Body of pancreas (tissue), 4 donors: ENCODE results near the gene FREY1.

Experiments used
- POLR2A ChIP-seq, 3 donors: fragments of 450-650 bp; IDR thresholded peaks; one replicate each; pipeline ENCODE4 v1.6.1; 2016; ENCODE audit warnings: antibody characterized with exemption in 3 of 3, mild to moderate bottlenecking in 2 of 3
- TF ChIP-seq, protein P1 (sequence below), 7 experiments: fragments of 450-650 bp in 4 of 7; fragments of 200-600 bp in 3 of 7; sonication (generic) in 3 of 7; IDR thresholded peaks; one replicate each; pipeline ENCODE4 v1.5.1; 2016 to 2019; ENCODE audit warnings: antibody characterized with exemption in 7 of 7

DNA sequence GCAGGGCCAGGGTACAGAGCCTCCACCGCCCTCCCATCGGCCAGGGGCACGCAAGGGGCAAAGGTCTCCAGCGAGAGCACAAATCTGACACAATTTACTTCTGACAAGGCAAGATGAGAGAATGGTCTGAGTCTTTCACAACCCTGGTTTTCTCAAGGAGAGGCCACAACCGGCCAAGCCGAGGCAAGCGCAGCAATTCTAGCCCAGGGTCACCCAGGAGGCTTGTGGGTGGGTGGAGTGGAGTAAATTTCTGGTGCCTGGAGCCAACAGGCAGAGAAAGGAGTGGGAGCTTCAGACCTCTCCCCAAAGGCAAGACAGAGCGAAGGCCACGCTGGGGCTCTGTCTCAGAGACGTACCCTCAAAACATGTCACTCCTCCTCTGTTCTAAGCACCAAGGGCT lies 24.7 kb upstream of the FREY1 start:
- TF ChIP-seq, protein P1, sequence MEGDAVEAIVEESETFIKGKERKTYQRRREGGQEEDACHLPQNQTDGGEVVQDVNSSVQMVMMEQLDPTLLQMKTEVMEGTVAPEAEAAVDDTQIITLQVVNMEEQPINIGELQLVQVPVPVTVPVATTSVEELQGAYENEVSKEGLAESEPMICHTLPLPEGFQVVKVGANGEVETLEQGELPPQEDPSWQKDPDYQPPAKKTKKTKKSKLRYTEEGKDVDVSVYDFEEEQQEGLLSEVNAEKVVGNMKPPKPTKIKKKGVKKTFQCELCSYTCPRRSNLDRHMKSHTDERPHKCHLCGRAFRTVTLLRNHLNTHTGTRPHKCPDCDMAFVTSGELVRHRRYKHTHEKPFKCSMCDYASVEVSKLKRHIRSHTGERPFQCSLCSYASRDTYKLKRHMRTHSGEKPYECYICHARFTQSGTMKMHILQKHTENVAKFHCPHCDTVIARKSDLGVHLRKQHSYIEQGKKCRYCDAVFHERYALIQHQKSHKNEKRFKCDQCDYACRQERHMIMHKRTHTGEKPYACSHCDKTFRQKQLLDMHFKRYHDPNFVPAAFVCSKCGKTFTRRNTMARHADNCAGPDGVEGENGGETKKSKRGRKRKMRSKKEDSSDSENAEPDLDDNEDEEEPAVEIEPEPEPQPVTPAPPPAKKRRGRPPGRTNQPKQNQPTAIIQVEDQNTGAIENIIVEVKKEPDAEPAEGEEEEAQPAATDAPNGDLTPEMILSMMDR (IDR thresholded peaks at IDR 0.05) = no peak
- no peak for TF ChIP-seq POLR2A (IDR thresholded peaks at IDR 0.05)
